ENCODE measurements around the gene TIAM2.

DNA sequence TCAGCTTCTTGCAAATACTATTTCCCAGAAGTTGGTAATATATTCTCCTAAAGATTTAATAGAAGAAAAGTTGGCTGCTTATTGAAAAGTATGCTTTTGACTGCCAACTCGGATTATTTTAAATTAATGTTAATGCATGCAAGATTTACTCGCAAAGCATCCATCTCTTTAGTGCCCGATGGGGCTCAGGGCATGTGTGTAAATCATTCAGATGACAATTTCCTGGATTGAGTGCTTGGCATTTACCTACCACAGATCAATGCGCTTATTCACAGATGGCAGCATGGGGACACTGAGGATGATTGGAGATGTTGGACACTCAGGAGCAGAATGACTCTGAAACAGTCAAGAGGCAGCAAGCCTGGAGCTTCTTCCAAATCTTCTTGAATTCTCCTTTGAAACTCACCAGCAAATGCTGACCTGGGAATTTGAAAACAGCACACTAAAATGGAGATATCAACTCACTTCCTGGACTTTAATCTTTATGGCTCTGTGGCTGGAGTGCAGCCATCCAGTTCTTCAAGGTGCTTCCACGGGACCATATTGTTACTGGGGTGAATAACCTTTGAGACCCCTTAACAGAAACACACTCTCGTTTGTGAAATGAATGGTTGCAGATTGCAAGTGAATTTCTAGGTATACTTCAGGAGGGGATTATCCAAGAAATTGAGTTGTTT, 34.1 kb upstream of the TIAM2 start:
- no peak for TF ChIP-seq POLR2AphosphoS5 (IDR thresholded peaks at IDR 0.05; ENCODE audit: borderline replicate concordance, low read depth, low read length)
- TF ChIP-seq EZH2 (IDR thresholded peaks at IDR 0.05): no peak
- no peak for TF ChIP-seq FOXP2 (optimal IDR thresholded peaks at IDR 0.05; ENCODE audit: control extremely low read depth, extremely low read length, insufficient read depth)
